ENCODE data around the gene CENPP.
A peak's percentile ranks its signal among the peaks of the same experiment; 100 is the strongest.

CENPP gene

DNA sequence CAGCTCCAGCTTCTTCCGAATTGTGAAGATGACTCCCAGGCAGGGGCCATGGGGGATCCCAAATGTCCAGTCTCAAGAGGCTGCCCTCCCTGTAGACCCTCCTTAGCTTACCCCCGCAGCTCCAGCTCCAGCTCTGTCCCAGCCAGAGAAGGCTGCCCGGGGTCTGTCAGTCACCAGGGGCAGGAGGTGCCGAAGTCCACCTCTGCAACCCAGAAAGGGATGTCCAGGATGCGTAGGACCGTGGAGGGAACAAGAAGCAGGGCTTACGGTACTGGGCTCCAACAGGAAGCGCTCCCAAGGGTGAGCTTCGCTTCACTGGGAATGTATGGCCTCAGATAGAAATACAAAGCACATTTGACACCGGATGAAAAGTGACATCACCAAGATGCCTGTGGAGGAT is 338.2 kb downstream of the CENPP start:
- no peak for FAIRE-seq

DNA sequence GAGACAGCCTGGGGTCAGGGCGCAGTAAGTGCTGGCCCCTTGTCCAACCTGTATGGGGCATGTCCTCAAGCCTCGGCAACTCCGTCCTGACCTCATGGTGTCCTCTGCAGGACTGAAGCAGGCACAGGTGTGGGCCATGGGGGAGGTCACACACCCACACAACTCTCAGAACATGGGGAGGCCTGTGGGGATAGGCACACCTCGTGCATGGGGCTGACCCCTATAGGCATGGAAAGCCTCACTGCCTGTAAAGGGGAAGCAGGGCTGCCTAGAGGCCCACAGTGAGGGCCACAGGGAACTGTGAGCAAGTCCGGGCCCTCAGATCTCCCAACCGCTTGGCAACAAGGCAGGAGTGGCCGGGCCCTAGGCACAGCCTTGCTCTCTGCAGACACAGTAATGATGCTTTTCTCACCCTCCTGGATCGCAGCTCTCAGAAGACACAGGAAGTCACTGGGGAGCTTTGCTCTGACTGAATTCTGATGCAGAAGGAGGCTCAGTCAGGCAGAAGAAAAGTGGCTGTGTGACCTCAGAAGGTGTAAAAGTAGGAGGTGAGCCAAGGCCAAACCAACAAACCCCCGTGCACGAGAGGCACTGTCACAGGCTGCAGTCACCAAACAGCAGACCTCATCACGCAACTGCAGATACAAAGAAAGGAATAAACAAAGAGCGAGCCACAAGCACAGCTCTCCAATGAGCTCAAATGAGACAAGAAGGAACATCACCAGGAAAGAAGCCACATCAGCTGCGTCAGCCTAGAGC is 338.8 kb downstream of the CENPP start:
- TF ChIP-seq POLR2AphosphoS5 (IDR thresholded peaks at IDR 0.05; ENCODE audit: low read depth, low read length) (no peak), POU2F2 (IDR thresholded peaks at IDR 0.05; ENCODE audit: low read depth, low read length) (peak; percentile 36; the same call in 1 of the 2 replicates)
- FAIRE-seq (peak; percentile 5), DNase-seq (ENCODE audit: insufficient read length, low spot score) (no peak)

More for the DNA sequence above, 338.2 kb downstream of the CENPP start:
- no peak for TF ChIP-seq POLR2A (IDR thresholded peaks at IDR 0.05; ENCODE audit: low read depth, low read length)
- TF ChIP-seq PAX5 (IDR thresholded peaks at IDR 0.05; ENCODE audit: insufficient read depth, low read length, severe bottlenecking): no peak
- no peak for TF ChIP-seq POLR2AphosphoS5 (IDR thresholded peaks at IDR 0.05; ENCODE audit: low read depth, low read length)
- TF ChIP-seq POU2F2 (IDR thresholded peaks at IDR 0.05; ENCODE audit: low read depth, low read length): no peak
- no peak for TF ChIP-seq TAF1 (IDR thresholded peaks at IDR 0.05; ENCODE audit: low read depth, low read length)
- no peak for TF ChIP-seq SPI1 (IDR thresholded peaks at IDR 0.05; ENCODE audit: low read depth, low read length)
- DNase-seq (ENCODE audit: insufficient read length, low spot score): no peak

DNA sequence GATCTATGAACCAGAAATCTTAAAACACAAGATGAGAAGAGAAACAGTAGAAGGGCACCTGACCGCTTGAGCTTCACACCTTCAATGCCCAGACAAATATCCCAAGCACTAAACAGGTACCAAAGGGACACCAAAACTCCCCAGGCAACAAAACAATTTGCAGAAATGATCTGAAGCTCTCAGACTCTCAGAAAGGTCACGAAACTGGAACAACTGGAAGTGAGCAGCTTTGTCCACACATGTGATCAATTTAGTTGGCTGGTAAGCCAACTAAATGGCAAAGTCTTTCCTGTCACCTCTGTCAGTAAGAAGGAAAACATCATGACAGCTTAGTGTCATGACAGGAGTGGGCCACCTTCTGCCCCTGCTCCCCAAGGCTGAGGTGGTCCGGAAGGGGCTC is 340.1 kb downstream of the CENPP start:
- TF ChIP-seq POU2F2 (IDR thresholded peaks at IDR 0.05; ENCODE audit: low read depth, low read length) (no peak), POLR2AphosphoS5 (IDR thresholded peaks at IDR 0.05; ENCODE audit: low read depth, low read length) (no peak), PAX5 (IDR thresholded peaks at IDR 0.05; ENCODE audit: insufficient read depth, low read length, severe bottlenecking) (no peak), TAF1 (IDR thresholded peaks at IDR 0.05; ENCODE audit: low read depth, low read length) (no peak), POLR2A (IDR thresholded peaks at IDR 0.05; ENCODE audit: low read depth, low read length) (no peak), SPI1 (IDR thresholded peaks at IDR 0.05; ENCODE audit: low read depth, low read length) (no peak)
- FAIRE-seq: no peak
- no peak for DNase-seq (ENCODE audit: insufficient read length, low spot score)

DNA sequence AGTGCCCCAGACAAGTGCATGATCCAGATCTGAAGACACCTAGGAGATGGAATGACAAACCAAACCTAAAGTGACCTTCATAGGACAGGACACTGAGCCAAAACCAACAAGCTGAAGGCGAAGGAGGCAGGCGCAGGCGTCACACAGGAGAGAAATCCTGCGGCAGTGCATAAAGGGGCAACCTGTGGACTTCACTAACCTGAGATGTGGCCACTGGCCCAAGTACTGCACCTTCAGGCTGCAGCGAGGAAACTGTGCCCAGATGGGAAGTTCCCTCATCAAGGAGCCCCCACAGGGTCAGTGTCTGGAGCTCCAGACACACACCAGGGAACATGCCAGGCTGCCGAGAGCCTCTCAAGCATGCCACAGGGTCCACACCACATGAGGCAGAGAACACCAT is 340.5 kb downstream of the CENPP start:
- FAIRE-seq: no peak
- no peak for DNase-seq (ENCODE audit: insufficient read length, low spot score)
- no peak for TF ChIP-seq POU2F2 (IDR thresholded peaks at IDR 0.05; ENCODE audit: low read depth, low read length)
- 0 out of 2 replicates have a peak, but pooled peaks have one; percentile 18 for TF ChIP-seq POLR2AphosphoS5 (IDR thresholded peaks at IDR 0.05; ENCODE audit: low read depth, low read length)

DNA sequence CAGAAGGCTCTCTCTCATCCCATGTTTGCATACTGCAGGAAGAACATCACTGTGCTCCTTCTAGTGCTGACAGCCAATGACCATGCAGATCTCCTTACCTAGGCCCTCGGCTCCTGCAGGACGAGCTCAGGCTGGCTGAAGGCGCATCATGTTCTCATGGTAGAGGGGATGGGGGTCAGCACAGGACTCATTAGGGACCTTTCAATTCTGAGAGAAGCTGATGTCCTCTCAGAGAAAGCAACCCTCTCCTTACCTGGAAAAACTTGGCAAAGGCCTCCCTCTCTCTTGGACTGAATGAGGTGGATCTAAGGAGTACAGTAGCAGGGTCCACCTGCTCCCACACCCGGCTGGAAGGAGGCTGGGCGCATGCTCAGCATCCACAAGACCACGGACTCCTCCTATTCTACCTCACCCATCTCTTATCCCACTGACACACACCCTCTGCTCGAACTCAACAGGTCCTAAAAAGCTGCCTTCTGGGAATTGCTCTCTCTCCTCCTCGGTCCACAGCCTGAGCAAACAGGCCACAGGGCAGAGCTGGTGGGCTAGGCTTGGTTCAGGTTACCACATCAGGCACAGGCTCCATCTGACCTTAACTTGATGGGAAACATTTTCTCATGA is 341.3 kb downstream of the CENPP start:
- DNase-seq (ENCODE audit: insufficient read length, low spot score) (no peak), FAIRE-seq (no peak)
- TF ChIP-seq TAF1 (IDR thresholded peaks at IDR 0.05; ENCODE audit: low read depth, low read length) (no peak), POLR2AphosphoS5 (IDR thresholded peaks at IDR 0.05; ENCODE audit: low read depth, low read length) (no peak), POLR2A (IDR thresholded peaks at IDR 0.05; ENCODE audit: low read depth, low read length) (no peak), POU2F2 (IDR thresholded peaks at IDR 0.05; ENCODE audit: low read depth, low read length) (no peak), SPI1 (IDR thresholded peaks at IDR 0.05; ENCODE audit: low read depth, low read length) (no peak), PAX5 (IDR thresholded peaks at IDR 0.05; ENCODE audit: insufficient read depth, low read length, severe bottlenecking) (no peak)

DNA sequence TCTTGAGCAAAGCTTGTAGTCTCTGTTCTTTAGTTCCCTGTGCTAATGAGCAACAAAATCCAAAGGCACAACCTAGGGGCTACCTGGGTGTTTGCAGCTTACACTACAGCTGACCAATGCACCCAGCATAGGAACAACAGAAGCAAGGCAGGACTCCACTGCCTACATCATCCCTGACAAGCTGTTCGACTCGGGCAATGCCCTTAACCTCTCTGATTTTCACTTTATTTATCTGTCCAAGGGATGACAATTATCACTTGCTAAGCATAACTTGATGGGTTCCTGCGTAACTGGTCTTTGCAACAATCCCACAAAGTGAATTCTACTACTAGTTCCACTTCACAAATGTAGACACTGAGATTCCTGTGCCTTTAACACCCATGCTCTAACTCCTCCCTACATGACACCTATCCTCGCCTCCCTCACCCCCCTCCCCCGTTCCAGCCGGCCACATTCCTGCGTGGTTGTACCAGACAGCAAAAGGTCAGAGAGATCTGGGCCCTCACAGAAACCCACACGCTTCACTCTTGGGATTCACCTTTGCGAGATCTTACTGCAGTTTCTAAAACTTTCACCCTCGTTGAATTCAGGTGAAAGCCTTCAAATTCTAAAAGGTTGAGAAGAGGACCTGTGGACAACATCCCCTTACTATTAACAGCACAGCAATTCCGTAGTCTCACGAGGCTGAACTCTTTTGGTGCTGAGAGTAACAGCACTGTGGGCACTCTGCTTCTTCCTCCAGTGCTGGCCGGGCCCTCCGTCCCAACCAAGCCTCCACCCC is 343.2 kb downstream of the CENPP start:
- DNase-seq (ENCODE audit: insufficient read length, low spot score) (no peak), FAIRE-seq (no peak)

DNA sequence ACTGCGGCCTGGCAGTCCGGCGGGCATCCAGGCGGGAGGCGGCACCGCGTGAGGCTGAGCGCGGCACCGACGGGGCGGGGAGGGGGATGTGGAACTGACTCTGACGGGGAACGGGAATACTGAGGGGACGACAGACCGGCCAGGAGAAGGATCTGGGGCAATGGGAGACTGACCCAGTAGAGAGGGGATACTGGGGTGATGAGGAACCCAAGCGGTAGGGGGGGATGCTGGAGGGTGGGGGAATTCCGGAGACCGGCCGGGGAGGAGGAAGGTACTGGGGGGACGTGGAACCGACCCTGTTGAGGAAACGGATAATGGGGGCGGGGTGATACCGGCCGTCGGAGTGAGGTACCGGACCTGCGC is 343.8 kb downstream of the CENPP start:
- FAIRE-seq (no peak), DNase-seq (ENCODE audit: insufficient read length, low spot score) (no peak)
- no peak for TF ChIP-seq POLR2AphosphoS5 (IDR thresholded peaks at IDR 0.05; ENCODE audit: low read depth, low read length)
- TF ChIP-seq TAF1 (IDR thresholded peaks at IDR 0.05; ENCODE audit: low read depth, low read length): no peak
- no peak for TF ChIP-seq SPI1 (IDR thresholded peaks at IDR 0.05; ENCODE audit: low read depth, low read length)
- TF ChIP-seq POLR2A (IDR thresholded peaks at IDR 0.05; ENCODE audit: low read depth, low read length): no peak
- no peak for TF ChIP-seq PAX5 (IDR thresholded peaks at IDR 0.05; ENCODE audit: insufficient read depth, low read length, severe bottlenecking)

More for the DNA sequence above, 343.2 kb downstream of the CENPP start:
- TF ChIP-seq TAF1 (IDR thresholded peaks at IDR 0.05; ENCODE audit: low read depth, low read length) (peak; percentile 20; the same call in 1 of the 2 replicates), PAX5 (IDR thresholded peaks at IDR 0.05; ENCODE audit: insufficient read depth, low read length, severe bottlenecking) (no peak)
